Urinary bladder (tissue), 4 donors: ENCODE measurements around the gene PRRT2. TPM values are rescaled to one million over a fixed set of nuclear protein-coding genes. Genes with fewer than 3 reads are reported as not detected.

Experiments used
- DNase-seq: peaks from one replicate; pipeline ENCODE4 v3.0.0-alpha.2; 2015; ENCODE audit errors: extremely low spot score
- H3K27ac ChIP-seq: one replicate; pipeline ENCODE4 v1.5.1; 2013; ENCODE audit warnings: low read depth, mild to moderate bottlenecking, moderate library complexity
- H3K36me3 ChIP-seq: one replicate; pipeline ENCODE4 v1.6.1; 2013; ENCODE audit warnings: mild to moderate bottlenecking, moderate library complexity; ENCODE audit not compliant: insufficient read depth
- H3K4me1 ChIP-seq: one replicate; pipeline ENCODE4 v1.6.1; 2013; ENCODE audit warnings: mild to moderate bottlenecking, moderate library complexity; ENCODE audit not compliant: insufficient read depth
- H3K4me3 ChIP-seq: one replicate; pipeline ENCODE4 v1.5.1; 2013; ENCODE audit warnings: low read depth, low read length
- WGBS: extraction: QIAGEN DNeasy Blood & Tissue Kit; methylation state at CpG from one replicate; pipeline ENCODE4 v1.1.7; 2013; 5-methylcytosine and 5-hydroxymethylcytosine counted together
- polyA plus RNA-seq: library from polyadenylated mRNA; stranded (reverse); fragments of 200-250 nt; gene quantifications from one replicate; pipeline ENCODE4 v1.2.3, GENCODE V29; 2013
- small RNA-seq: library from RNA; depleted of rRNA; stranded (forward); fragments of <200 nt; gene quantifications from one replicate; pipeline ENCODE3, GENCODE V24; 2014
- total RNA-seq: library from RNA; depleted of rRNA; stranded (reverse); fragments of >200 nt; gene quantifications from one replicate; pipeline ENCODE4 v1.2.3, GENCODE V29; 2014
- donor health status: healthy with polysubstance abuse.
- donor health status: healthy.

PRRT2 gene
- total and polyA plus RNA-seq, 2 donors = 7.9 to 8.2 TPM

DNA sequence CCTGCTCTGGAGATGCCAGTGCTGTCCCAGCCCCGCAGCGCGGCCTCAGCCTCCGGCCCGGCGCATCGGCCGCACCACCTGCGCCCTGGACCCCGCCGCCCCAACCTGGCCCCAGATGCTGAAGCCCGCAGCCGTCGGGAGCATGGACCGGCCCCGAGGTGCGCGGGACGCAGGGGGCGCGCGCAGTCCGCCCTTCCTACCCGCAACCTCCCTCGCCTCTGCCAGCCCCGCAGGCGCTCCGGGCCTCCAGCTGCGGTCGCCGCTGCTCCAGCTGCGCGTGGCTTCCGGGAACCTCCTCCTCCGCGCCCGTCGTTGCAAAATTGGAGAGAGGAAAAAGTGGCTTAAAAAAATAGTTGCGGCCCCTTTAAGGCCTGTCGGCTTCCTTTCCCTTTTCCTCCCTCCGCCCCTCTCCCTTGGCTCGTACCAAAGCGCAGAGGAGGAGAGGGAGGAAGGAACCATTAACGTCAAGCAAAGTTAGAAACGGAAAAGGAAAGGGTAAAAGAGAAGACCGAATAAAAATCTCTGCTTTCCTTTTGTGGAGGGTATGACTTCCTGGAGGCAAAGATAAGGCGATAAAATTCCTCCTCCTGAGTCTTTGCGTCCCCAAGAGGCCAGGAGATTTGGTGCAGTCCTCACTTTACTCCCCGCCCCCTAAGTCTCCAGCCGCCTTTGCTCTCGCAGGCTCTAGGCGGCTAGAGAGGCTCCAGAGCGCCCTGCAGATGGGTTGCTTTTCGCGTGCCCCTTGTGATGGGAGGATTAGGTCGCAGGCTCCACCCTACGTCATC lies 51.1 kb downstream of the PRRT2 start, which contains the start of gene CDIPT:
TSS of gene CDIPT (minus strand) at position 343 of the 785 bp plus-strand sequence. CDS start 369 bp downstream, outside the sequence.
- peak within 1 kb of the TSS; percentile 69 for H3K27ac ChIP-seq
- DNase-seq = peak; percentile 94
- H3K4me1 ChIP-seq = peaks cover 3% of the 10 kb centered on the region
- under 1% methylated on average over 57 of the region's 57 CpGs for WGBS
- peak within 1 kb of the TSS; percentile 99 for H3K4me3 ChIP-seq
- peaks cover 3% of the 10 kb centered on the region for H3K36me3 ChIP-seq

DNA sequence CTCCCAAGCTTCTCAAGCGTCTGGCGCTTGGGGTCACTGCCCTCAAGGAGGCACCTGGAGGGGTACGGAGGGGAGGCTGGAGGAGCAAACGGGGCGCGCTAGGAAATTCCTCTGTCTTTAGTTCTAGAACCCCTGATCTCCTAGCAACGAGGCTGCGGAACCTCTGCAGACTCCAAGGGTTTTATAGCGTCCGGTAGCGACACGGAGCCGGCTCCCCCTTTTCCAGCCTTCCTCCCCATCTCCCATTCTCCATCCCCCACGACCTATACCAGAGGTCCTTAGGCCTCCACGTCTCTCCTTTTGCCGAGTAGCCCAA lies 51.6 kb downstream of the PRRT2 start:
- H3K36me3 ChIP-seq = no peaks in the 10 kb centered on the region
- H3K4me3 ChIP-seq = no peak overlapping the region
- H3K27ac ChIP-seq = no peak overlapping the region
- peaks cover 3% of the 10 kb centered on the region for H3K4me1 ChIP-seq
- 23% methylated on average over 16 of the region's 16 CpGs for WGBS
- no peak for DNase-seq

DNA sequence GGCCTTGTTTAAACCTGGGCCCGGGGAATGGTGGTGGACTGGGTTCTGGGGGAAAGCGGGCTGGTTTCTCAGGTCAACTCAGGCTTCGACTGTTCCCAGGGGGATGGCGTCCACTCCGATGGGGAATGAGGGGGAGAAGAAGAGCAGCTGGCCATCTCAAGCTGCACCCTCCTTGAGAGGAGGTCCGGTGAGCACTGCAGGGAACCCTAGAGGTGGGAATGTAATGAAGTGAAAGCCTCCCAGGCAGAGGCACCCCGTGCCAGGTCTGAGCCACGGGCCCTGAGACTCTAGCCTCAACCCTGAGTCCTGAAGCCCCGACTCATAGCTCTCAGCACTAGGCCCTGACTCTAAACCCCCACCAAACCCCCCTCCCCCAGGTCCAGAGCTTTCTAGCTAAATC lies 52.2 kb downstream of the PRRT2 start:
- H3K27ac ChIP-seq = no peak overlapping the region
- no peak for DNase-seq
- H3K4me1 ChIP-seq = peaks cover 3% of the 10 kb centered on the region
- 80% methylated on average over 9 of the region's 9 CpGs for WGBS
- no peak overlapping the region for H3K4me3 ChIP-seq
- H3K36me3 ChIP-seq = no peaks in the 10 kb centered on the region

Small RNA genes within 50 kb of the gene (small RNA-seq; reads per million reads assigned to genes)
- gene AC009133.6 (not detected), gene AC120114.4 (not detected)

Other genes with a start within 250 kb of the PRRT2 start
- 0.85 TPM for gene SPN, start 148.9 kb upstream of the PRRT2 start, total RNA-seq
- gene SPN, start 148.9 kb upstream of the PRRT2 start, polyA plus RNA-seq = 1.4 TPM
- 20.0 TPM for gene QPRT, start 133.0 kb upstream of the PRRT2 start, total RNA-seq
- 13.8 TPM for gene QPRT, start 133.0 kb upstream of the PRRT2 start, polyA plus RNA-seq
- 2.5 TPM for gene C16orf54, start 66.2 kb upstream of the PRRT2 start, total RNA-seq
- gene C16orf54, start 66.2 kb upstream of the PRRT2 start, polyA plus RNA-seq = 1.9 TPM
- not detected for gene ZG16, start 33.9 kb upstream of the PRRT2 start, total RNA-seq
- gene ZG16, start 33.9 kb upstream of the PRRT2 start, polyA plus RNA-seq = not detected
- gene KIF22, start 21.4 kb upstream of the PRRT2 start, total RNA-seq = 37.0 TPM
- 27.0 TPM for gene KIF22, start 21.4 kb upstream of the PRRT2 start, polyA plus RNA-seq
- gene MAZ, start 5.7 kb upstream of the PRRT2 start, total RNA-seq = 136 TPM
- 171 TPM for gene MAZ, start 5.7 kb upstream of the PRRT2 start, polyA plus RNA-seq
- gene PAGR1, start 4.0 kb downstream of the PRRT2 start, total RNA-seq = 14.1 TPM
- 27.1 TPM for gene PAGR1, start 4.0 kb downstream of the PRRT2 start, polyA plus RNA-seq
- 42.7 TPM for gene MVP, start 8.3 kb downstream of the PRRT2 start, total RNA-seq
- 143 TPM for gene MVP, start 8.3 kb downstream of the PRRT2 start, polyA plus RNA-seq
- gene CDIPT, start 51.0 kb downstream of the PRRT2 start, total RNA-seq = 35.1 TPM
- 179 TPM for gene CDIPT, start 51.0 kb downstream of the PRRT2 start, polyA plus RNA-seq
- 7.7 TPM for gene SEZ6L2, start 87.4 kb downstream of the PRRT2 start, total RNA-seq
- gene SEZ6L2, start 87.4 kb downstream of the PRRT2 start, polyA plus RNA-seq = 1.5 TPM
- gene ASPHD1, start 88.3 kb downstream of the PRRT2 start, total RNA-seq = 0.16 TPM
- 1.1 TPM for gene ASPHD1, start 88.3 kb downstream of the PRRT2 start, polyA plus RNA-seq
- gene KCTD13, start 114.0 kb downstream of the PRRT2 start, total RNA-seq = 10.4 TPM
- gene KCTD13, start 114.0 kb downstream of the PRRT2 start, polyA plus RNA-seq = 20.9 TPM
- gene TMEM219, start 149.9 kb downstream of the PRRT2 start, total RNA-seq = 43.1 TPM
- gene TMEM219, start 149.9 kb downstream of the PRRT2 start, polyA plus RNA-seq = 120 TPM
- 35.6 TPM for gene TAOK2, start 161.7 kb downstream of the PRRT2 start, total RNA-seq
- gene TAOK2, start 161.7 kb downstream of the PRRT2 start, polyA plus RNA-seq = 37.9 TPM
- gene HIRIP3, start 183.4 kb downstream of the PRRT2 start, total RNA-seq = 8.4 TPM
- gene HIRIP3, start 183.4 kb downstream of the PRRT2 start, polyA plus RNA-seq = 27.2 TPM
- gene INO80E, start 184.0 kb downstream of the PRRT2 start, total RNA-seq = 22.3 TPM
- gene INO80E, start 184.0 kb downstream of the PRRT2 start, polyA plus RNA-seq = 82.3 TPM
- gene DOC2A, start 198.8 kb downstream of the PRRT2 start, total RNA-seq = 0.32 TPM
- gene DOC2A, start 198.8 kb downstream of the PRRT2 start, polyA plus RNA-seq = 0.53 TPM
- gene C16orf92, start 211.0 kb downstream of the PRRT2 start, total RNA-seq = not detected
- not detected for gene C16orf92, start 211.0 kb downstream of the PRRT2 start, polyA plus RNA-seq
- gene TLCD3B, start 219.1 kb downstream of the PRRT2 start, total RNA-seq = 0.32 TPM
- gene TLCD3B, start 219.1 kb downstream of the PRRT2 start, polyA plus RNA-seq = 0.22 TPM